Gastroesophageal sphincter (tissue), 4 donors: ENCODE data around the gene DOCK2. TPM values are rescaled to one million over a fixed set of nuclear protein-coding genes. Genes with fewer than 3 reads are reported as not detected.

Source experiments
- ATAC-seq: fragments of 150-250 bp; one replicate; pipeline ENCODE4 v1.9.1; 2016; ENCODE audit warnings: mild to moderate bottlenecking, moderate library complexity
- H3K27ac ChIP-seq, 4 donors: fragments of 200-600 bp; sonication (generic) in 3 of 4; 1 replicate in 3 of 4; 2 replicates in 1 of 4; pipeline ENCODE4 v1.5.1; 2016 to 2019
- H3K27me3 ChIP-seq: fragments of 200-600 bp; sonication (generic); one replicate; pipeline ENCODE4 v1.5.1; 2019
- H3K36me3 ChIP-seq, 2 donors: fragments of 200-600 bp; sonication (generic); one replicate each; pipeline ENCODE4 v1.5.1; 2019; ENCODE audit warnings: control low read depth in 1 of 2
- H3K4me1 ChIP-seq, 3 donors: fragments of 200-600 bp; sonication (generic); 1 replicate in 2 of 3; 2 replicates in 1 of 3; pipeline ENCODE4 v1.5.1; 2016 to 2019; ENCODE audit warnings: control low read depth in 2 of 3
- H3K4me3 ChIP-seq, 2 donors: fragments of 200-600 bp; sonication (generic); one replicate each; pipeline ENCODE4 v1.5.1; 2019; ENCODE audit warnings: mild to moderate bottlenecking in 1 of 2, moderate library complexity in 1 of 2
- H3K9me3 ChIP-seq, 3 donors: fragments of 200-600 bp; sonication (generic); one replicate each; pipeline ENCODE4 v1.5.1; 2017 to 2019; ENCODE audit warnings: control low read depth in 2 of 3
- CTCF ChIP-seq, 4 experiments: fragments of 200-600 bp in 2 of 4; fragments of 450-650 bp in 2 of 4; sonication (generic) in 1 of 4; IDR thresholded peaks; one replicate each; pipeline ENCODE4 v1.5.1; 2017 to 2019; ENCODE audit warnings: antibody characterized with exemption in 4 of 4, mild to moderate bottlenecking in 2 of 4, moderate library complexity in 2 of 4
- EP300 ChIP-seq: sonication (generic); formaldehyde crosslinking; IDR thresholded peaks from one replicate; pipeline ENCODE4 v1.6.1; 2017; ENCODE audit warnings: antibody characterized with exemption, mild to moderate bottlenecking
- POLR2A ChIP-seq, 2 donors: fragments of 450-650 bp; IDR thresholded peaks; one replicate each; pipeline ENCODE4 v1.6.1; 2017; ENCODE audit warnings: antibody characterized with exemption in 2 of 2, mild to moderate bottlenecking in 2 of 2, moderate library complexity in 1 of 2
- POLR2AphosphoS5 ChIP-seq: sonication (generic); formaldehyde crosslinking; IDR thresholded peaks from one replicate; pipeline ENCODE4 v1.6.1; 2017; ENCODE audit warnings: antibody characterized with exemption
- WGBS, 2 donors: methylation state at CpG; one replicate each; pipeline ENCODE4 v1.1.5; 2018; ENCODE audit warnings: low coverage in 1 of 2; 5-methylcytosine and 5-hydroxymethylcytosine counted together
- total RNA-seq, 4 donors: library from RNA; depleted of rRNA; stranded (reverse); fragments of >200 nt; gene quantifications; one replicate each; pipeline ENCODE4 v1.1.0, GENCODE V29; 2016

Gene DOCK2
- total RNA-seq, 4 donors from 2014 or later = 9.3 to 20.6 (median 11.8) TPM

- Histone ChIP-seq H3K4me3 (no peak overlapping the region), H3K27ac (no peak overlapping the region), H3K27me3 (peaks cover 19% of the 10 kb centered on the region), H3K36me3 (no peaks in the 10 kb centered on the region), H3K9me3 (no peaks in the 10 kb centered on the region), H3K4me1 (no peaks in the 10 kb centered on the region)
- WGBS, 2 donors = 89 to 90% methylated on average over 3 to 4 of the region's 4 CpGs
- TF ChIP-seq CTCF (IDR thresholded peaks at IDR 0.05) (no peak), EP300 (no peak), POLR2AphosphoS5 (no peak), POLR2A (IDR thresholded peaks at IDR 0.05) (no peak)
- no peak for ATAC-seq
These were observed 249.6 kb downstream of the DOCK2 start for GRCh38 chr5:169886677-169887076.

DNA sequence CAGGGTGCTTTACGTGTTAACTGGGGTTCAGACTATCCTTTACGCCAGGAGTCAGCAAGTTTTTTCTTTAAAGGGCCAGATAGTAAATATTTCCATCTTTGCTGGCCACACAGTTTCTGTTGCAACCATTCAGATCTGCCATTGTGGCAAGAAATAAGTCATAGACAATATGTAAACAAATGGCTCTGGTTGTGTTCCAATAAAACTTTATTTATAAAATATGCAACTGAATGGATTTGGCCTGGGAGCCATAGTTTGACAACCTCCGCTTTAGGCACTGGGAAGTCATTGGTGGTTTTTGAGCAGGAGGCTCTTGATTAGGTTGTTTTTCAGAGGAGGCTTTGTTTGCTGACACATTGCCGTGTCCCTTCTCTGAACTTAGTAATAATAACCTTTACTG is 252.5 kb downstream of the DOCK2 start:
- Histone ChIP-seq H3K27ac (no peak overlapping the region), H3K9me3 (no peaks in the 10 kb centered on the region), H3K27me3 (peaks cover 6% of the 10 kb centered on the region), H3K36me3 (no peaks in the 10 kb centered on the region), H3K4me1 (no peaks in the 10 kb centered on the region), H3K4me3 (no peak overlapping the region)
- ATAC-seq = no peak
- WGBS, 2 donors = 67 to 69% methylated on average over 4 of the region's 4 CpGs
- TF ChIP-seq CTCF (IDR thresholded peaks at IDR 0.05) (no peak), POLR2AphosphoS5 (no peak), EP300 (no peak), POLR2A (IDR thresholded peaks at IDR 0.05) (no peak)

DNA sequence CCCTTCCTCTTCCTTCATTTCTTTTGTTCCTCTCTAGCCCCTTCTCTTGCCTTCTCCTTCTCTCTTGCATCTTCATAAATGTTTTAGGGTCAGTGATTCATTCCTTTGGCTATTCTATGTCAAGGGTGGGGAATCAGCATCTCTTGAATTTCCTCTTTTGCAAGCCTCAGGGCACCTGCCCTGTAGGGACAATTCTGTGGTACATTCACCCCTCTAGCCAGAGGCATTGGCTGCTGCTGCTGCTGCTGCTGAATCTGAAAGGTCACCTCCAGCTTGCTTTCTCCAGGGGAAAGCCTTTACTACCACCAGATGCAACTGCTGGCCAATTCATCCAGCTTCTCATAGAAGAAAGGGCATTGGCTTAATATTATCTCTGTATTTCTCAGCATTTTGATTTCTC is 255.9 kb downstream of the DOCK2 start:
- no peaks in the 10 kb centered on the region for H3K4me1 ChIP-seq
- H3K27me3 ChIP-seq = no peaks in the 10 kb centered on the region
- H3K36me3 ChIP-seq = no peaks in the 10 kb centered on the region
- no peak overlapping the region for H3K27ac ChIP-seq
- ATAC-seq = no peak
- H3K4me3 ChIP-seq = no peak overlapping the region
- no peak for TF ChIP-seq POLR2A (IDR thresholded peaks at IDR 0.05)
- no peak for TF ChIP-seq CTCF (IDR thresholded peaks at IDR 0.05)
- no peak for TF ChIP-seq EP300
- TF ChIP-seq POLR2AphosphoS5 = no peak
- H3K9me3 ChIP-seq = no peaks in the 10 kb centered on the region

GRCh38 chr5:169893571-169893970 is 256.5 kb downstream of the DOCK2 start:
- no peak for ATAC-seq
- H3K9me3 ChIP-seq = no peaks in the 10 kb centered on the region
- TF ChIP-seq CTCF (IDR thresholded peaks at IDR 0.05) (no peak), POLR2AphosphoS5 (no peak), EP300 (no peak), POLR2A (IDR thresholded peaks at IDR 0.05) (no peak)
- H3K36me3 ChIP-seq = no peaks in the 10 kb centered on the region
- H3K4me1 ChIP-seq = no peaks in the 10 kb centered on the region
- no peak overlapping the region for H3K27ac ChIP-seq
- no peak overlapping the region for H3K4me3 ChIP-seq
- 38 to 40% methylated on average over 2 of the region's 2 CpGs for whole genome bisulfite sequencing, 2 donors
- no peaks in the 10 kb centered on the region for H3K27me3 ChIP-seq

- Histone ChIP-seq H3K4me1 (no peaks in the 10 kb centered on the region), H3K27ac (no peak overlapping the region), H3K36me3 (no peaks in the 10 kb centered on the region), H3K27me3 (no peaks in the 10 kb centered on the region), H3K9me3 (no peaks in the 10 kb centered on the region), H3K4me3 (no peak overlapping the region)
- TF ChIP-seq POLR2AphosphoS5 (no peak), CTCF (IDR thresholded peaks at IDR 0.05) (no peak), EP300 (no peak), POLR2A (IDR thresholded peaks at IDR 0.05) (no peak)
- 31 to 63% methylated on average over 1 to 3 of the region's 7 CpGs for WGBS, 2 donors
- no peak for ATAC-seq
These were observed 258.9 kb downstream of the DOCK2 start for GRCh38 chr5:169895926-169896325.
